ENCODE results near the gene ENC1.
"Not testable (repeated sequence)": the region's sequence is repeated elsewhere in the genome, so short reads cannot be mapped to it uniquely, and the experiment has no call there.

The ENC1 gene, protein sequence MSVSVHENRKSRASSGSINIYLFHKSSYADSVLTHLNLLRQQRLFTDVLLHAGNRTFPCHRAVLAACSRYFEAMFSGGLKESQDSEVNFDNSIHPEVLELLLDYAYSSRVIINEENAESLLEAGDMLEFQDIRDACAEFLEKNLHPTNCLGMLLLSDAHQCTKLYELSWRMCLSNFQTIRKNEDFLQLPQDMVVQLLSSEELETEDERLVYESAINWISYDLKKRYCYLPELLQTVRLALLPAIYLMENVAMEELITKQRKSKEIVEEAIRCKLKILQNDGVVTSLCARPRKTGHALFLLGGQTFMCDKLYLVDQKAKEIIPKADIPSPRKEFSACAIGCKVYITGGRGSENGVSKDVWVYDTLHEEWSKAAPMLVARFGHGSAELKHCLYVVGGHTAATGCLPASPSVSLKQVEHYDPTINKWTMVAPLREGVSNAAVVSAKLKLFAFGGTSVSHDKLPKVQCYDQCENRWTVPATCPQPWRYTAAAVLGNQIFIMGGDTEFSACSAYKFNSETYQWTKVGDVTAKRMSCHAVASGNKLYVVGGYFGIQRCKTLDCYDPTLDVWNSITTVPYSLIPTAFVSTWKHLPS

DNA sequence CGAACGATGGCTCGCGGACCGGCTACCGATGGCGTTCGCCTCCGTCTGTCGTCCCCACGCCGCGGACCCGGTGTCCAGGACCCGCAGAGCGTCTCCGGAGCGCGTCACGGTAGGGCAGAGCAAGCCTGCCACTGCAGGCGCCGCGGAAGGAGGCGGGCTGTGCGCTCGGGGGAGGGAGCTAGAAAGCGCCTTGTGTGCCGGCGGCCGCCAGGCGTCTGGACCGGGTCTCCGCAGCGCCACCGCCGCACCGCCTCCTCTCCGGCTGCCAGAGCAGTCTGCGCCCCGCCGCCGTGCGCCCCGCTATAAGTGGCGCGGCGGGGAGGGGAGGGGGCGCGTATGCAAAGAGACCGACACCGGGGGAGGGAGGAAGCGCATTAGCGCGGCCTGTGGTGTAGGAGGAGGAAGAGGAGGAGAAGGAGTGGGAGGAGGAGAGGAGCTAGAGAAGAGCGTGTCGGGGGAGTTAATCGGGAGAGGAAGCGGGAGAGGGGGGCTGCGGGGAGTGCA lies at the start of gene ENC1:
Gene ENC1 (minus strand): TSS at position 279 of the 504 bp plus-strand sequence. CDS start 4,243 bp downstream, outside the sequence.
- no peak for FAIRE-seq

- no peak for FAIRE-seq
Measured at GRCh38 chr5:74686962-74687751, 46.6 kb upstream of the ENC1 start.

DNA sequence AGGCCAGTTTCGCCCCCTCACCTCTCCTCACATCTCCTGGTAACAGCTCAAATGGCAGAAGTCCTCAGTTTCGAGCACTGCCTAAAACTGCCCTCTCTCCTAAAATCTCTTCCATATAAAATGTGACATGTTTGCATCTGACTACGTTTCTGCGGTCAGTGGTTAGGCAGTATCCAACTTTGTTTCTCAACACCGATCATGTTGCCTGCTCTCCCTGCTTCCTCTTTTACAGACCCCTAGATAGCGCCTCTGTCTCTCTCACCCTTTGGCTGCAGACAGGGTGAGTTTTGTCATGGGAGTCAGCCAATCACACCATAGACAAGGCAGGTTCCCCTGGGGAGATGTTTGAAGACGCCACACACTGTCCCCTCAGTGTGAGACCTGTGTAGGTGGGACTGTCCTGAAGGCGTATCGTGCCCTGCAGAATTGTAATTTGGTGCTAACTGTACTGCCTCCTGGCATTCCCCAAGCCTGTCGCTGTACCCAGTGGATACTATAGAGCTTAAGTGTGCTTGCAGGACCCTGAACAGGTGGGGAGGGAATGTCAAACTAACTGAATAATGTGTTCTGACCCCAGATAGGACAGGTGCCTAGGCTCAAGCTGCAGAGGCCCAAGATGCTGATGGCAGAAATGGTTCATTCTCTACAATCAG lies 45.6 kb upstream of the ENC1 start:
- no peak for FAIRE-seq

GRCh38 chr5:74684900-74685851 lies 44.6 kb upstream of the ENC1 start, which contains the start of gene HEXB:
Gene HEXB, plus strand, starts transcription at chr5:74685233. Its CDS starts 28 bp downstream, at chr5:74685261.
- FAIRE-seq: no peak

DNA sequence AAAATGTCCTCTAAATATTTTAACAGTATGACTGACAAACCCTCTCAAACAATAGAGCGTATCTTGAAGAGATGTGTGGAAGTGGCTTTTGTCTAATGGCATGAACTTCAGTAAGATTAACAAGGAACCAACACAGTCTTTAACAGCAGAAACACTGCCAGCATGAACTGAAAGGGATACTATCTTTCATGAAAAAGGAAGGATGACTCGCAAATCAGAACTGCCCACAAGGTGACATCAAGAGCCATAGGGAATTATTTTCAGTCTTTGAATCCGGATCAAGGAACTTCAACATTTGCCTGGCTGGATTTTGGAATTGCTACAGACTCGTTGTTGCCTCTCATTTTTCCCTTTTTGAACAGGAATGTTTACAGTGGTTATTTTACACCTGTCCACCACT lies 39.4 kb upstream of the ENC1 start:
- no peak for FAIRE-seq

DNA sequence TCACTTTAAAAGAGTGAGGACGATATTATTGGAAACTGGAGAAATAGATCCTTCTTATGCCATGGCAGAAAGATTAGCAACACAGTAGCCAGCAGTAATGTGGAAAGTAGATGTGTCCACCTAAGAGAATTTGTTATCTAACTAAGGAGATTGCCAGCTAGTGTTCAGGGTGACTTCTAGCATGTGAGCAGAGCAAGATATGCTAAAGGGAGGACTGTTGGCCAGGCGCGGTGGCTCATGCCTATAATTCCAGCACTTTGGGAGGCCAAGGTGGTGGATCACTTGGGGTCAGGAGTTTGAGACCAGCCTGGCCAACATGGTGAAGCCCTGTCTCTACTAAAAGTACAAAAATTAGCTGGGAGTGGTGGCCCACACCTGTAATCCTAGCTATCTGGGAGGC lies 38.8 kb upstream of the ENC1 start:
- not testable (repeated sequence) for FAIRE-seq

- not testable (repeated sequence) for FAIRE-seq
Measured at GRCh38 chr5:74678123-74678522, 37.6 kb upstream of the ENC1 start.

- FAIRE-seq: not testable (repeated sequence)
Measured at GRCh38 chr5:74676466-74676865, 35.9 kb upstream of the ENC1 start.

DNA sequence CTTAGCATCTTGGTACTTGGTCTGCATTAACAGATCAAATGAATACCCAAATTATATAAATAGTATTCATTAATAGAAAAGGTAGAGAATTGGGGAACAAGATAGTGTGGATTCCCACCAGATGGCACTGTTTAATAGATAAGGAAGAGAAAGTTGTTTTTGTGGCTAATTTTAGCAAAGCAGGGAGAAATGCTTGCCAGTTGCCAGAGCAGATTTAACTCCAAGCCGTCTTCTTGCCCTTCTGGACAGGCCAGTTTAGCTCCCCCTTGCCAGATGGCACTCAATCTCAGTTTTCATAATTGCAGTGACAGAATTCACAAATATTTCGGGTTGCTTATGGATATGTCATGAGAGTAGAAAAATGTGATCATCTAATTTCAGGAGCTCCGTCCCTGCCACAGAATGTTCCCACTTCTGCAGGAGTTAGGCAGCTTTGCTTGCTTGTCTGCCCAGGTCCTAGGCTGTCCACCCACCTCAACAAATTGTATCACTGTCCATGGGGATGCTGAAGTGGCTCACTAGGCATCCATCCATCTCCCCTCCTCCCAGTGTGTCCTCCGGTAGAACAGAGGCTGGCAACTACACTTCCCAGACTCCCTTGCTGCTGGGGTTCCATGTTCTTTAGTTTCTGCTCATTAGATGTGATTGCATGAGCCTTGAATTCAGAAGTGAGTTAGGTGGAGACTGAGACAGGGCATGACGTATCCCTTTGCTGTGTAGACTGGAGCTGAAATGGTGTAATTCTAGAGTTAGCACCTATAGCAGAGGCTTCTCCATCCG lies 32.7 kb upstream of the ENC1 start:
- FAIRE-seq: peak; percentile 98

- no peak for FAIRE-seq
Measured at GRCh38 chr5:74672215-74672877, 31.8 kb upstream of the ENC1 start.

GRCh38 chr5:74670396-74671038 lies 30.0 kb upstream of the ENC1 start:
- no peak for FAIRE-seq

- FAIRE-seq: no peak
Measured at GRCh38 chr5:74669821-74670220, 29.3 kb upstream of the ENC1 start.

DNA sequence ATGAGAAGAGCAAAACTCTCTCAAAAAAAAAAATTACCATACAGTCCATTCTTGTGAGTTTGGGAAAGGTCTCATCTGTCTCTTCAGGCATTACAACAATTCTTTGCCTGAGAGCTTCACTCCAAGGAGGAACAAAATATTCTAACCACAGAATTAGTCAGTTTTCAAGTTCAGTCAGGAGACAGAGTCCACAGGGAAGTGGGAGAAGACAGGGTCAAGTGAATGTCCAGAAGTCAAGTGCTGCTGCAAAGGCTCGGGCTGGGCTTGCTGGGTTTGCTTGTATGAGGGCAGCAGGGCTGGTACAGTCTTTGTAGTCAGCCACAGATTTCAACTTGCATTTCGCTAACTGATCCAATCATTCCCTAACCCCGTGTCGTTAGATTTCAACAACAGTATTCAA lies 26.9 kb upstream of the ENC1 start:
- FAIRE-seq: no peak

GRCh38 chr5:74665816-74666215 lies 25.3 kb upstream of the ENC1 start:
- no peak for FAIRE-seq

DNA sequence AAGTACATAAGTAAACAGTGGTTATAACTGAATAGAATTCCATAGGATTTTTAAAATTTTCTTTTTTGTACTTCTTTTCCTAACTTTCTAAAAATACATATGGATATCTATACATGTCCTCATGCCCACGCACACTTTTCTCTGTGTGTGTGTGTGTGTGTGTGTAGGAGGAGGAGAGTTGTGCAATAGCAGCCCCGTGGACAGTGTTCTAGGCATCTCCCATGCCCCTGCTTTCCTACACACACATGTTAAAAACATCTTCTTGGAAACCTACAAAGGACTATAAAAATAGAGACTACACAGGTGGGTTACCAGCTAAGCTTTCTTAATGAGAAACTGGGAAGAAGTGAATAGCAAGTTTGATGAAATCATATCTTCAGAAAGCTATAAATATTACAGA lies 24.7 kb upstream of the ENC1 start:
- FAIRE-seq: no peak

- FAIRE-seq: no peak
Measured at GRCh38 chr5:74664551-74664950, 24.0 kb upstream of the ENC1 start.

GRCh38 chr5:74660873-74661272 lies 20.3 kb upstream of the ENC1 start:
- FAIRE-seq: no peak

DNA sequence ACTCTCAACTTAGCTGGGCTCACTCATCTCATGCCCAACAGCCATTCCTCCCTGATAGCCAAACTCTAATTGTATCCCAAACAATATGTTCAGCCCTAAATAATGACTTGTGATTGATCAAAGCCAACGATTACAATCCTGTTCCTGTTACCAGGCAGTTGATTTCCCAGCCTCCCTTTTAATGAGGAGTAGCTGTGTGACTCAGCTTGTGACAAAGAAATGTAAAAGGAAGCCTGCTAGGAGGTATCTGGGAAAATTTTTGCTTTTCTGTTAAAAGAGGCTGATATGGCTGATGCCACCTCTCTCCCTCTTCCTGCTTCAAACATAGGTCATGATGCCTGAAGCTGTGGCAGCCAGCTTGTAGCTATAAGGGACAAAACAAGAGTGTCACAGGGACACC lies 19.6 kb upstream of the ENC1 start:
- FAIRE-seq: no peak

- no peak for FAIRE-seq
Measured at GRCh38 chr5:74659172-74659571, 18.6 kb upstream of the ENC1 start.

DNA sequence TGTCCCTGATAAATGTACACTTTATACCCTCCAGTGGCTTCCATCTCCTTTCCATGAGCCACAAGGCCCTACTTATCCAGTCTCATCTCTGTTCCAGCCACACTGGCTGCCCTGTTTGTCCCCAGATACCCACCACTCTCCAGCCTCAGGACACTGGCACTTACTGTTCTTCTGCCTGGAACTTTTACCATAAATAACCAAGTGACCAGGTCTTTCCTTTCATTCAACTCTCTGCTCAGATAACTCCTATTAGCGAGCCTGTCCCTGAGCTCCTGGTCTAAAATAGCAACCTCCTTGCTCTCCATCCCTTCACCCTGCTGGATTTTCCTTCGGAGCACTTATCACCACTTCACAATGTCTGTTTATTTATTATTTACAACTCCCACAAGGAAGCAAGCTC lies 16.6 kb upstream of the ENC1 start:
- FAIRE-seq: no peak
